Measurements from ENCODE around the gene BHLHE23. TPM values are rescaled to one million over a fixed set of nuclear protein-coding genes. Genes with fewer than 3 reads are reported as not detected.

The BHLHE23 gene
- total and polyA plus RNA-seq, 12 donors: 0.03 TPM; not detected in 11

DNA sequence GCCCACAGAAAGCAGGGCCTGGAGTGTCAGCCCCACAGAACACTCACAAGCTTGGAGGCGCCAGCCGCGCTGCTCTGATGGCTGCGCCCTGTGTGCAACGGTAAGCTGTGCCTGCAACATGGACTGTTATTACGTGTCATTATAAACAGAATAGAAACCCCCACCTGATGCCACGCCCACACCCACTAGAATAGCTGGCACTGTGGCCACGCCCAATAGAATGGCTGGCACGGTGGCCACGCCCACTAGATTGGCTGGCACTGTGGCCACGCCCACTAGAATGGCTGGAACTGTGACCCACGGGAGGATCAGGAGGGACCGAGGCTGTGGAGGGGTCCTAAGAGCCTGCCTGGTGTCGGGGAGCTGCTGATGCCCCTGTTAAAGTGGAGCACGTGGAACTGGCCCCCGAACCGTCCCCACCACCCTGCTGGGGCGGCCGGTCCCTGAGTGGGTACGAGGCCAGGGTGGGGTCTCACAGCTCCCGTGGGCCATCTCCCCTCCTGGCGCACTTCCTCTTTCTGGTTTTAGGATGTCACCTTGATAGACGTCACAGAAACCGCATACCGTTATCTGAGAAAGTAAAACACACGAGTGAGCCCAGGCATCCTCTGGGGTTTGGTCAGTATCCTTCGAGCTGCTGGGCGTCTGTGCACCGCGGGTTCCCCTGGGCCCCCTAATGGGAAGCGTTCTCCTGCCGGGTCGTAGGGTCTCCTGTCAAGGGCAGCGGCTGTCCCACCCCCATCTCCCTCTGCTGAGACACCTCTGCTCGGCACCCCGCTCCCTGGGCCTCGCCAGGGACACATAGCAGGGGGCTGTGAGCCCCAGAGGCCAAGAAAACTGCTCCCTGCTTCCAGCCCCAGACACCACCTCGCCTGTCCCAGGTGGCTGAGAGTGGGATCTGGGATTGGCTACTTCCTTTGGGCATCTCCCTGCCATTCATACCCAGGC lies 28.9 kb downstream of the BHLHE23 start:
- intact Hi-C loops (cut with DNase I): no loop called here
- Histone ChIP-seq H3K27ac (no peak overlapping the region), H3K4me3 (no peak overlapping the region), H3K9me3 (no peaks in the 10 kb centered on the region), H3K27me3 (peaks cover 16 to 100% (median 97%) of the 10 kb centered on the region in 7 donors), H3K36me3 (no peaks in the 10 kb centered on the region), H3K4me1 (peaks cover 0 to 13% (median 3%) of the 10 kb centered on the region in 9 donors)
- no peak for DNase-seq
- 69 to 71% methylated on average over 38 of the region's 38 CpGs for WGBS, 2 donors
- TF ChIP-seq, protein P1, sequence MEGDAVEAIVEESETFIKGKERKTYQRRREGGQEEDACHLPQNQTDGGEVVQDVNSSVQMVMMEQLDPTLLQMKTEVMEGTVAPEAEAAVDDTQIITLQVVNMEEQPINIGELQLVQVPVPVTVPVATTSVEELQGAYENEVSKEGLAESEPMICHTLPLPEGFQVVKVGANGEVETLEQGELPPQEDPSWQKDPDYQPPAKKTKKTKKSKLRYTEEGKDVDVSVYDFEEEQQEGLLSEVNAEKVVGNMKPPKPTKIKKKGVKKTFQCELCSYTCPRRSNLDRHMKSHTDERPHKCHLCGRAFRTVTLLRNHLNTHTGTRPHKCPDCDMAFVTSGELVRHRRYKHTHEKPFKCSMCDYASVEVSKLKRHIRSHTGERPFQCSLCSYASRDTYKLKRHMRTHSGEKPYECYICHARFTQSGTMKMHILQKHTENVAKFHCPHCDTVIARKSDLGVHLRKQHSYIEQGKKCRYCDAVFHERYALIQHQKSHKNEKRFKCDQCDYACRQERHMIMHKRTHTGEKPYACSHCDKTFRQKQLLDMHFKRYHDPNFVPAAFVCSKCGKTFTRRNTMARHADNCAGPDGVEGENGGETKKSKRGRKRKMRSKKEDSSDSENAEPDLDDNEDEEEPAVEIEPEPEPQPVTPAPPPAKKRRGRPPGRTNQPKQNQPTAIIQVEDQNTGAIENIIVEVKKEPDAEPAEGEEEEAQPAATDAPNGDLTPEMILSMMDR (IDR thresholded peaks at IDR 0.05): no peak
- ATAC-seq: no peak

DNA sequence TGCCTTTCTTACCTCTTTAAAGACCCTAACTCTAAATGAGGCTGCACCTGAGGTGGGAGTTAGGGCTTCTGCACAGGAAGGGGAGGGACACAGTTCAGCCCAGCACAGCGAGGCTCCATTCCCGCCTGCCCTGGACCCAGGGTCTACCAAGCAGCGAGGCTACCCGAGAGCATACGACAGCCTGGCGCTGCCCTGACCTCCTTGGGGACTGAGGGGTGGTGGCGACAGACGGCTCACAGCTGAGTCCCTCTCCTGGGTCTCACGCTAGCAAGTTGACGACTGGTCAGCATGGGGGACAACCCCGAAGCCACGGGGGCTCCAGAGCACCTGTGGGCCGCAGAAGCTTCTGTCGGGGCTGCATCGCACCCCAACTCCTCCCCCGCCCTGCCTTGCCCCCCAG lies 29.9 kb downstream of the BHLHE23 start:
- no peak overlapping the region for H3K27ac ChIP-seq
- H3K4me1 ChIP-seq: peaks cover 0 to 19% (median 8%) of the 10 kb centered on the region in 9 donors
- no peaks in the 10 kb centered on the region for H3K9me3 ChIP-seq
- H3K27me3 ChIP-seq: peaks cover 18 to 98% (median 92%) of the 10 kb centered on the region in 7 donors
- intact Hi-C loops (cut with DNase I): no loop called here
- no peaks in the 10 kb centered on the region for H3K36me3 ChIP-seq
- WGBS, 2 donors: 82 to 86% methylated on average over 16 of the region's 16 CpGs
- DNase-seq (no peak), ATAC-seq (no peak)
- H3K4me3 ChIP-seq: no peak overlapping the region
- TF ChIP-seq, protein P1 (IDR thresholded peaks at IDR 0.05): no peak

DNA sequence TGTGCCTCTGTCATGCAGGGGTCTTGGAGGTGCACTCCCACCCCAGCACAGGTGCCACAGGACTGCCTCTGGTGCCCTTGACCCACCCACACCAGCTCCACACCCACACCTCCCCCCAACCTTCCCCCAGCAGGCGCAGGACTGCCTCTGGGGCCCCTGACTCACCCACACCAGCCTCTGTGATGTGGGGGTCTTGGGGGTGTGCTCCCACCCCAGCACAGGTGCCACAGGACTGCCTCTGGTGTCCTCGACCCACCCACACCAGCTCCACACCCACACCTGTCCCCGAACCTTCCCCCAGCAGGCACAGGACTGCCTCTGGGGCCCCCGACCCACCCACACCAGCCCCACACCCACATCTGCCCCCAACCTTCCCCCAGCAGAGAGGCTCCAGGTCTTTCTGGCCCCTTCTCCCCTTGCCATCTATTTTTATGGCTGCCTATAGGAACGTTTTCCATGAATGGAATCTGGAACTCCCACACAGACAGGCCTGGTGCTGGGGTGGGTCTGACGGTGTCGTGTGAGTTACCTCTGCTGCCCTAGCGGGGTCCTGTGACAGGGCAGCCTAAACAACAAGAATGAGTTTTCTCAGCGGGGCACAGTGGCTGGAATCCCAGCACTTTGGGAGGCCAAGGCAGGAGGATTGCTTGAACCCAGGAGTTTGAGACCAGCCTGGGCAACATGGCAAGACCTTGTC lies 30.8 kb downstream of the BHLHE23 start:
- Histone ChIP-seq H3K4me3 (no peak overlapping the region), H3K36me3 (no peaks in the 10 kb centered on the region), H3K4me1 (peaks cover 0 to 19% (median 8%) of the 10 kb centered on the region in 9 donors), H3K27ac (no peak overlapping the region), H3K27me3 (peaks cover 18 to 97% (median 87%) of the 10 kb centered on the region in 7 donors), H3K9me3 (no peaks in the 10 kb centered on the region)
- WGBS, 2 donors: 67 to 69% methylated on average over 8 to 9 of the region's 9 CpGs
- ATAC-seq (no peak), DNase-seq (no peak)
- TF ChIP-seq, protein P1 (IDR thresholded peaks at IDR 0.05): no peak
- intact Hi-C loops (cut with DNase I): no loop called here

DNA sequence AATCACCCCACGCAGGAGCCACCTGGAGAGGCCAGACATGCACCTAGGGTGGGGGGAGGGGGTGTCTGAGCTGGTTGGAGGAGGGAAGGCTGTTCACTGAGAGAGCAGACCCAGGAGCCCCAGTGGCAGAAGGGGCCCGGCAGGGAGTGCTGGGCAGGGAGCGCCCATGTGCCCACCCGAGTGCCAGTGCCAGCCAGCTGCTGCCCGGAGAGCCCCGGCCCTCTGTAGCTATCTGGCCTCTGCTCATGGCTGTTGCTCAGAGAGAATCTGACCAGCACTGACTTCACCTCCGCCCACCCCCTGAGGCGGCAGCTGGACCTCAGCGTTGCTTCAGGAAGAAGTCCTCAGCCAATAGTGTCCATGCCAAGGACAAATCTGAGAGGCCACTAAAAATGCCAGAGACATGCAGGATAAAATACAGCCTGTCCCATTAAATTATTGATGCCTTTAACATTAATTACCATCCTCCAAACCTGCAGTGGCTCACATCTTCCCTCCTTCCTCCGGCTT lies 31.5 kb downstream of the BHLHE23 start:
- ATAC-seq (no peak), DNase-seq (no peak)
- no peak overlapping the region for H3K4me3 ChIP-seq
- no peak overlapping the region for H3K27ac ChIP-seq
- no peaks in the 10 kb centered on the region for H3K36me3 ChIP-seq
- no peaks in the 10 kb centered on the region for H3K9me3 ChIP-seq
- TF ChIP-seq, protein P1 (IDR thresholded peaks at IDR 0.05): no peak
- intact Hi-C loops (cut with DNase I): no loop called here
- peaks cover 18 to 97% (median 87%) of the 10 kb centered on the region in 7 donors for H3K27me3 ChIP-seq
- WGBS, 2 donors: 60 to 64% methylated on average over 10 of the region's 10 CpGs
- peaks cover 0 to 19% (median 8%) of the 10 kb centered on the region in 9 donors for H3K4me1 ChIP-seq
